Stimulated activated CD4-positive, alpha-beta T cell treated with anti-CD3 and anti-CD28 coated beads, TNF-alpha, amount 100 ng/mL, for 4 hours (primary cell): ENCODE results near the gene DGKA.
A peak's percentile ranks its signal among the peaks of the same experiment; 100 is the strongest.
"Not testable (repeated sequence)": the region's sequence is repeated elsewhere in the genome, so short reads cannot be mapped to it uniquely, and the experiment has no call there.

Source experiments
- DNase-seq, 3 experiments: peaks; one replicate each; pipeline ENCODE4 v3.0.0-alpha.2; 2020; ENCODE audit warnings: low read depth in 3 of 3

Gene DGKA

GRCh38 chr12:55930771-55931316, at the start of gene DGKA:
TSS of gene DGKA (plus strand) at chr12:55931162. CDS start at chr12:55936504, 5,342 bp downstream.
- peak; percentile 51 to 64 (median 63) for DNase-seq

- DNase-seq = no peak
Observed at GRCh38 chr12:55885113-55885512, 45.8 kb upstream of the DGKA start.

GRCh38 chr12:55891310-55891709, 39.7 kb upstream of the DGKA start:
- DNase-seq = no peak

- no peak for DNase-seq
Observed at GRCh38 chr12:55893723-55894122, 37.2 kb upstream of the DGKA start.

- peak in 2 of 3 experiments; percentile 3 to 15 for DNase-seq
Observed at GRCh38 chr12:55899082-55899481, 31.9 kb upstream of the DGKA start.

- no peak for DNase-seq
Observed at GRCh38 chr12:55901881-55902490, 29.0 kb upstream of the DGKA start.

- no peak for DNase-seq
Observed at GRCh38 chr12:55906056-55906455, 24.9 kb upstream of the DGKA start.

GRCh38 chr12:55908726-55909512, 22.0 kb upstream of the DGKA start:
- no peak for DNase-seq

GRCh38 chr12:55909513-55909884, 21.5 kb upstream of the DGKA start:
- no peak for DNase-seq

- no peak for DNase-seq
Observed at GRCh38 chr12:55912908-55913307, 18.1 kb upstream of the DGKA start.

GRCh38 chr12:55915482-55915859, 15.5 kb upstream of the DGKA start:
- DNase-seq = no peak

GRCh38 chr12:55919032-55919431, 11.9 kb upstream of the DGKA start:
- not testable (repeated sequence) for DNase-seq

- DNase-seq = no peak
Observed at GRCh38 chr12:55922126-55922525, 8.8 kb upstream of the DGKA start.

- not testable (repeated sequence) for DNase-seq
Observed at GRCh38 chr12:55923648-55924047, 7.3 kb upstream of the DGKA start.

GRCh38 chr12:55925371-55925770, 5.6 kb upstream of the DGKA start:
- no peak for DNase-seq

- no peak for DNase-seq
Observed at GRCh38 chr12:55925870-55926737, 4.9 kb upstream of the DGKA start.

GRCh38 chr12:55926738-55927587, 4.0 kb upstream of the DGKA start:
- peak; percentile 80 to 83 (median 83) for DNase-seq

GRCh38 chr12:55927588-55928502, 3.1 kb upstream of the DGKA start, which contains the start of gene PYM1:
TSS of gene PYM1 (minus strand) at chr12:55927894. CDS start at chr12:55927761, 133 bp downstream.
- peak in 1 of 3 experiments; percentile 29 for DNase-seq

GRCh38 chr12:55929306-55929791, 1.6 kb upstream of the DGKA start:
- peak in 2 of 3 experiments; percentile 73 to 79 for DNase-seq

- no peak for DNase-seq
Observed at GRCh38 chr12:55931317-55931779, 386 bp downstream of the DGKA start.
